ENCODE measurements around the gene GRIK4. TPM values are rescaled to one million over a fixed set of nuclear protein-coding genes. Genes with fewer than 3 reads are reported as not detected.

Gene GRIK4
- total and polyA plus RNA-seq, 2 of the 4 experiments (the other 2 are of a cell fraction) = 0.18 to 0.38 TPM

- in situ Hi-C loops (cut with MboI; ENCODE audit: low sequenced_read_pairs) (no loop called here), intact Hi-C loops (cut with micrococcal nuclease) (no loop called here), dilution Hi-C loops (cut with HindIII; ENCODE audit: low sequenced_read_pairs, unreplicated experiment) (no loop called here)
- H4K8ac ChIP-seq (ENCODE audit: low read depth in 2 of 2, low read length in 2 of 2) = no peak overlapping the region
- H2AFZ ChIP-seq (replicated peaks; ENCODE audit: low read length, poor library complexity) = no peak overlapping the region
- no peak overlapping the region for H4K5ac ChIP-seq (ENCODE audit: low read depth, low read length)
- H2BK20ac ChIP-seq (ENCODE audit: low read depth, low read length) = no peak overlapping the region
- no CpG with 5 or more reads among the region's 4 CpGs for WGBS, 2 experiments (ENCODE audit: extremely low coverage in 2 of 2, insufficient read length in 1 of 2)
- no peaks in the 10 kb centered on the region for H3K9me3 ChIP-seq (ENCODE audit: control insufficient read depth, insufficient read depth, low read length)
- no peak overlapping the region for H3K9ac ChIP-seq (ENCODE audit: low read depth, low read length)
- no peak overlapping the region for H3K23ac ChIP-seq (ENCODE audit: low read depth, low read length)
- H2BK120ac ChIP-seq (ENCODE audit: low read depth, low read length) = no peak overlapping the region
- no peaks in the 10 kb centered on the region for H4K20me1 ChIP-seq (ENCODE audit: insufficient read depth, low read length)
- H2AK9ac ChIP-seq (replicated peaks; ENCODE audit: low read depth, low read length, poor library complexity) = no peak overlapping the region
- H3K18ac ChIP-seq (ENCODE audit: low read depth, low read length) = no peak overlapping the region
- no peak overlapping the region for H3K56ac ChIP-seq (ENCODE audit: extremely low read depth, insufficient read depth, low read length)
- ChIA-PET CTCF (no interaction called here), POLR2A (ENCODE audit: unreplicated experiment) (no interaction called here)
- H3K4ac ChIP-seq (ENCODE audit: low read depth, low read length) = no peak overlapping the region
- ATAC-seq (ENCODE audit: low read depth) (no peak), DNase-seq (no peak)
- no peak overlapping the region for H2BK5ac ChIP-seq (ENCODE audit: low read depth, low read length, poor library complexity, severe bottlenecking)
- H2AK5ac ChIP-seq (ENCODE audit: low read depth, low read length) = no peak overlapping the region
- H3K27ac ChIP-seq (ENCODE audit: insufficient read depth, low read length) = no peak overlapping the region
- H3K14ac ChIP-seq (replicated peaks; ENCODE audit: low read depth, low read length) = no peak overlapping the region
- TF ChIP-seq MXI1 (IDR thresholded peaks at IDR 0.05; ENCODE audit: borderline replicate concordance, low read depth, low read length) = no peak
- no peak for TF ChIP-seq CHD1 (IDR thresholded peaks at IDR 0.05; ENCODE audit: low read depth, low read length)
- TF ChIP-seq MAFK (IDR thresholded peaks at IDR 0.05; ENCODE audit: low read depth, low read length) = no peak
- TF ChIP-seq FOS (IDR thresholded peaks at IDR 0.05; ENCODE audit: low read depth, low read length) = no peak
- no peak for TF ChIP-seq BHLHE40 (IDR thresholded peaks at IDR 0.05; ENCODE audit: low read depth, low read length)
- no peak for TF ChIP-seq RAD21 (IDR thresholded peaks at IDR 0.05; ENCODE audit: low read length)
- H4K91ac ChIP-seq (ENCODE audit: insufficient read depth, low read depth, low read length) = no peak overlapping the region
- no peak overlapping the region for H3K4me3 ChIP-seq (ENCODE audit: insufficient read depth, low read depth, low read length)
- no peaks in the 10 kb centered on the region for H3K4me1 ChIP-seq (ENCODE audit: control insufficient read depth, insufficient read depth, low read length)
- no peak overlapping the region for H2BK15ac ChIP-seq (ENCODE audit: low read depth, low read length)
- BruUV-seq (replicated peaks) = no TSS peak
- H3K27me3 ChIP-seq (ENCODE audit: control insufficient read depth, insufficient read depth, low read length) = peaks cover 33% of the 10 kb centered on the region
- no peaks in the 10 kb centered on the region for H3K36me3 ChIP-seq (ENCODE audit: control insufficient read depth, insufficient read depth, low read length)
- H3K9me1 ChIP-seq (ENCODE audit: insufficient read depth, low read length) = no peaks in the 10 kb centered on the region
- H3K79me1 ChIP-seq (ENCODE audit: low read depth in 1 of 2, low read length in 2 of 2) = no peaks in the 10 kb centered on the region
- H3K4me2 ChIP-seq (ENCODE audit: low read depth, low read length) = no peak overlapping the region
These were observed 463.4 kb downstream of the GRIK4 start for GRCh38 chr11:120974965-120975364.
